Coronary artery (tissue), 2 donors: ENCODE measurements around the gene TRUB1.
A peak's percentile ranks its signal among the peaks of the same experiment; 100 is the strongest.

Source experiments
- DNase-seq: peaks from one replicate; pipeline ENCODE4 v3.0.0-alpha.2; 2017; ENCODE audit warnings: low spot score
- H3K27ac ChIP-seq, 2 donors: fragments of 200-600 bp; sonication (generic); one replicate each; pipeline ENCODE4 v1.5.1; 2016 to 2019
- H3K4me3 ChIP-seq: fragments of 200-600 bp; sonication (generic); 2 replicates; pipeline ENCODE4 v1.5.1; 2016; ENCODE audit warnings: mild to moderate bottlenecking, moderate library complexity
- TF ChIP-seq, protein P1 (sequence below): fragments of 200-600 bp; sonication (generic); IDR thresholded peaks from one replicate; pipeline ENCODE4 v1.5.1; 2019; ENCODE audit warnings: antibody characterized with exemption

TRUB1 gene

GRCh38 chr10:114970515-114970914, 32.5 kb downstream of the TRUB1 start:
- H3K27ac ChIP-seq, result no peak overlapping the region
- no peak overlapping the region for H3K4me3 ChIP-seq
- TF ChIP-seq, protein P1, sequence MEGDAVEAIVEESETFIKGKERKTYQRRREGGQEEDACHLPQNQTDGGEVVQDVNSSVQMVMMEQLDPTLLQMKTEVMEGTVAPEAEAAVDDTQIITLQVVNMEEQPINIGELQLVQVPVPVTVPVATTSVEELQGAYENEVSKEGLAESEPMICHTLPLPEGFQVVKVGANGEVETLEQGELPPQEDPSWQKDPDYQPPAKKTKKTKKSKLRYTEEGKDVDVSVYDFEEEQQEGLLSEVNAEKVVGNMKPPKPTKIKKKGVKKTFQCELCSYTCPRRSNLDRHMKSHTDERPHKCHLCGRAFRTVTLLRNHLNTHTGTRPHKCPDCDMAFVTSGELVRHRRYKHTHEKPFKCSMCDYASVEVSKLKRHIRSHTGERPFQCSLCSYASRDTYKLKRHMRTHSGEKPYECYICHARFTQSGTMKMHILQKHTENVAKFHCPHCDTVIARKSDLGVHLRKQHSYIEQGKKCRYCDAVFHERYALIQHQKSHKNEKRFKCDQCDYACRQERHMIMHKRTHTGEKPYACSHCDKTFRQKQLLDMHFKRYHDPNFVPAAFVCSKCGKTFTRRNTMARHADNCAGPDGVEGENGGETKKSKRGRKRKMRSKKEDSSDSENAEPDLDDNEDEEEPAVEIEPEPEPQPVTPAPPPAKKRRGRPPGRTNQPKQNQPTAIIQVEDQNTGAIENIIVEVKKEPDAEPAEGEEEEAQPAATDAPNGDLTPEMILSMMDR, result no peak
- DNase-seq, result no peak

DNA sequence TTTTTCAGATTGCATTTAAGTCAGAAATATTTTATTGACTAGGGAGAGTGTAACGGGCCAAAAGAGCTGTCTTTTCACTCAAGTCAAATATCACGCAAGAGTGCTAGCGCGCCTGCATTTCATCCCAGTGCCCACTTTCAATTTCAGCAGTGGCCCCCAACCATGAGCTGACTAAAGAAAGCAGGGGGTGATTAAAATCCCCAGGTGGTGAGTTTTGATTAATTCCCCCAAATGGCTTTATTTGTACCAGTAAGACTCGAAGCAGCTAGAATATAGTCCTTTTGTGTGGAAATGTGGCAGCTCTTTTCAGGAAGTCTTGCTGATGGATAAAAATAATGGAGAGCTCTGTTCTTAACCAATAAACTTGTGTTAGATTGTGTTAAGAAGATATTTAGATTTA, 35.3 kb downstream of the TRUB1 start:
- TF ChIP-seq, protein P1, result no peak
- H3K27ac ChIP-seq, result no peak overlapping the region
- H3K4me3 ChIP-seq, result no peak overlapping the region
- no peak for DNase-seq

DNA sequence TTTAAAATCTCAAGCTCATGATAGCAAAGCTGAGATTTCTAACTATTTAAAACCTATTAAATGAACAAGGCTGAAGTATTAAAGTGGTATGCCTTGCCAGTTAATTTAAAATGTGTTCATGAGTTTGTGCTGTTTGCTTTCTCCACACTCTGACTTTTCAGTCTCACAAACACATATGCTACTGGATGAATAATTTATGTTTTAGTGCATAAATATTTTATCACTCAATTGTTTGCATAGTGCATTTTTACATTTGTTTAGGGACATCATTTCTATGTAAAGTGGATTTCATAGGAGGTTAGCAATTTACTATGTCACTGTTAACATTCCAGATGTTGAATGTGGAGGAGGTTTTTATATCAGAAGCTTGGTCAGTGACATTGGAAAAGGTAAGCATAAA, 36.0 kb downstream of the TRUB1 start:
- Histone ChIP-seq H3K4me3 (no peak overlapping the region), H3K27ac (no peak overlapping the region)
- DNase-seq, result no peak
- TF ChIP-seq, protein P1, result no peak

DNA sequence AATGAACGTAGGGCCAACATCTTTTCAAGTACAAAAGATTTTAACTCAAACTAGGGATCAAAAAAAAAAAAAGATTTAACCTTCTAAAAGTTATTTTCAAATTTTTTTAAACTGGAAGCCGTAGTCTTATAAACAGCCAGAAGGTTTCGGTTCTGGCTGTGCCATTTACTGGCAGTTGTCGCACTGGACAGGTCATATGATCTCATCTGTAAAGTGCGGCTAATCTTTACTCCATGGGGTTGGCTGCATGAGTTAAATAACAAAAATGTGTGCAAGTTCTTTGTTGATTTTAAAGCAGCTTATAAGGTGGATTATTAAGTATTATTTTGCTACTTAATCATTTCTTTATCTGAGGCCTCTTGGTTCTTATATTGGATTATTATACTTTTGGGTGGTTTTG, 36.6 kb downstream of the TRUB1 start:
- TF ChIP-seq, protein P1, result no peak
- H3K4me3 ChIP-seq, result no peak overlapping the region
- no peak for DNase-seq
- no peak overlapping the region for H3K27ac ChIP-seq

DNA sequence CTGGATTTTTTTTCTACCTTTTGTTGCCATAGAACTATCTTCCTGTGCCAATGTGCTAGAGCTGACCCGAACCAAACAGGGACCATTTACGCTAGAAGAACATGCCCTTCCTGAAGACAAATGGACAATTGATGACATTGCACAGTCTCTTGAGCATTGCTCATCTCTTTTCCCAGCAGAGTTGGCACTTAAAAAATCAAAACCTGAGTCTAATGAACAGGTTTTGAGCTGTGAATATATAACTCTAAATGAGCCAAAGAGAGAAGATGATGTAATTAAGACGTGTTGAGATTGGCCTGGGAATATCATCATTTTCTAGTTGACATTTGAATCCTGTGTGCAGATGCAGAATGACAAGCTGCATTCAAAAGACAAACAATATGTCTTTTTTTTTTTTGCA, 37.1 kb downstream of the TRUB1 start:
- H3K27ac ChIP-seq, result no peak overlapping the region
- no peak for DNase-seq
- TF ChIP-seq, protein P1, result no peak
- H3K4me3 ChIP-seq, result no peak overlapping the region

DNA sequence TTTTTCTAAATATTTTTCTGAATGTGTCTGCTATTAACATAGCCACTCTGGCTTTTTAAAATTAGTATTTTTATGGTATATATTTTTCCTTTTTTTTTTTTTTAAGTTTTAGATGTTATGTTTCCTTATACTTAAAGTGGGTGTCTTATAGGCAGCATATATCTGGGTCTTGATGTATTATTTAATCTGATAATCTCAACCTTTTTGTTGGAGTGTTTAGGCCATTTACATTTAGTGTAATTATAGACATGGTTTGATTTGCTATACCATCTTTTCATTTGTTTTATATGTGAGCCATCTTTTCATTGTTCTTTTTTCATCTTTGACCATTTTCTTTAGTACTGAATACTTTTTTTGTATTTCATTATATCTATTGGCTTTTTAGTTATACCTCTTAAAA, 45.0 kb downstream of the TRUB1 start:
- TF ChIP-seq, protein P1, result no peak
- H3K27ac ChIP-seq, result no peak overlapping the region

GRCh38 chr10:114987995-114988394, 50.0 kb downstream of the TRUB1 start:
- no peak overlapping the region for H3K4me3 ChIP-seq
- H3K27ac ChIP-seq, result peak overlapping the region in 1 of 2 donors; percentile 17
- TF ChIP-seq, protein P1, result no peak
- no peak for DNase-seq

More for the DNA sequence above, 45.0 kb downstream of the TRUB1 start:
- no peak overlapping the region for H3K4me3 ChIP-seq
- DNase-seq, result no peak
